Upper lobe of left lung (tissue), 6 donors: ENCODE measurements around the gene HAAO. TPM values are rescaled to one million over a fixed set of nuclear protein-coding genes. Genes with fewer than 3 reads are reported as not detected.

Experiments used
- ATAC-seq, 2 donors: fragments of 200-7000 bp; cut with Tn5 transposase; one replicate each; pipeline ENCODE4 v1.9.1; 2022; ENCODE audit warnings: mild to moderate bottlenecking in 2 of 2, moderate library complexity in 2 of 2; ENCODE audit not compliant: low FRiP score in 2 of 2
- DNase-seq, 2 donors: peaks; one replicate each; pipeline ENCODE4 v3.0.0-alpha.2; 2019 to 2020
- H3K27ac ChIP-seq, 4 donors: fragments of 200-600 bp; sonication (generic); one replicate each; pipeline ENCODE4 v1.5.1; 2016 to 2019
- H3K27me3 ChIP-seq, 4 donors: fragments of 200-600 bp; sonication (generic); one replicate each; pipeline ENCODE4 v1.5.1; 2017 to 2019
- H3K36me3 ChIP-seq, 4 donors: fragments of 200-600 bp; sonication (generic); one replicate each; pipeline ENCODE4 v1.5.1; 2016 to 2019
- H3K4me1 ChIP-seq, 4 donors: fragments of 200-600 bp; sonication (generic); one replicate each; pipeline ENCODE4 v1.5.1; 2018 to 2019
- H3K4me3 ChIP-seq, 4 donors: fragments of 200-600 bp; sonication (generic); one replicate each; pipeline ENCODE4 v1.5.1; 2017 to 2019; ENCODE audit warnings: mild to moderate bottlenecking in 2 of 4, moderate library complexity in 1 of 4
- H3K9me3 ChIP-seq, 4 donors: fragments of 200-600 bp; sonication (generic); one replicate each; pipeline ENCODE4 v1.5.1; 2018 to 2019
- CTCF ChIP-seq, 6 experiments: fragments of 450-650 bp in 4 of 6; fragments of 200-600 bp in 2 of 6; sonication (generic) in 2 of 6; IDR thresholded peaks; one replicate each; pipeline ENCODE4 v1.5.1; 2016 to 2019; ENCODE audit warnings: antibody characterized with exemption in 6 of 6
- EP300 ChIP-seq, 4 donors: sonication (generic); formaldehyde crosslinking; IDR thresholded peaks; one replicate each; pipeline ENCODE4 v1.5.1; 2017; ENCODE audit warnings: antibody characterized with exemption in 4 of 4, control low read depth in 2 of 4
- POLR2A ChIP-seq, 4 donors: fragments of 450-650 bp; IDR thresholded peaks; one replicate each; pipeline ENCODE4 v1.5.1; 2016 to 2017; ENCODE audit warnings: antibody characterized with exemption in 4 of 4, mild to moderate bottlenecking in 2 of 4
- POLR2AphosphoS5 ChIP-seq, 2 donors: sonication (generic); formaldehyde crosslinking; IDR thresholded peaks; one replicate each; pipeline ENCODE4 v1.5.1; 2017; ENCODE audit warnings: antibody characterized with exemption in 2 of 2
- WGBS, 2 donors: methylation state at CpG; one replicate each; pipeline ENCODE4 v1.1.5; 2017 to 2018; 5-methylcytosine and 5-hydroxymethylcytosine counted together
- total RNA-seq, 6 donors: library from RNA; depleted of rRNA in 4 of 6; stranded (reverse); fragments of >200 nt in 4 of 6; gene quantifications; one replicate each; pipeline versions ENCODE4 v1.1.0 to v1.2.1, GENCODE V29; 2016 to 2021
- donor health status: DM: no; HTN: no; CAD: no; lungs with moderate emphysema.
- donor health status: DM: no; HTN: yes; CAD: no; lungs with severe emphysema.

Gene HAAO
- total RNA-seq, 6 donors from 2014 or later, result 1.8 to 9.4 (median 7.1) TPM

- H3K27me3 ChIP-seq, result no peaks in the 10 kb centered on the region
- WGBS, 2 donors, result 48% methylated on average over 19 to 22 of the region's 22 CpGs
- H3K4me1 ChIP-seq, result peaks cover 9 to 20% (median 14%) of the 10 kb centered on the region in 4 donors
- no peak for TF ChIP-seq POLR2AphosphoS5 (IDR thresholded peaks at IDR 0.05)
- TF ChIP-seq EP300 (IDR thresholded peaks at IDR 0.05), result no peak
- no peak for TF ChIP-seq POLR2A (IDR thresholded peaks at IDR 0.05)
- TF ChIP-seq CTCF (IDR thresholded peaks at IDR 0.05), result no peak
- no peaks in the 10 kb centered on the region for H3K36me3 ChIP-seq
- H3K4me3 ChIP-seq, result peak overlapping the region in 3 of 4 donors; percentile 53 to 61 (median 53)
- peak overlapping the region; percentile 68 to 87 (median 78) for H3K27ac ChIP-seq
- ATAC-seq (no peak), DNase-seq (no peak)
- no peaks in the 10 kb centered on the region for H3K9me3 ChIP-seq
Observed at GRCh38 chr2:42793334-42794270, 1.2 kb upstream of the HAAO start.

- DNase-seq, result peak in 1 of 2 donors; percentile 48
- peak overlapping the region; percentile 68 to 87 (median 78) for H3K27ac ChIP-seq
- WGBS, 2 donors, result 13% methylated on average over 9 of the region's 18 CpGs; no CpG with 5 or more reads in 1 of the 2 donors
- peak overlapping the region; percentile 0 to 61 (median 53) for H3K4me3 ChIP-seq
- no peaks in the 10 kb centered on the region for H3K36me3 ChIP-seq
- H3K9me3 ChIP-seq, result no peaks in the 10 kb centered on the region
- peak; percentile 66 to 86 for ATAC-seq
- H3K27me3 ChIP-seq, result no peaks in the 10 kb centered on the region
- TF ChIP-seq POLR2AphosphoS5 (IDR thresholded peaks at IDR 0.05), result no peak
- TF ChIP-seq POLR2A (IDR thresholded peaks at IDR 0.05), result peak in 1 of 4 donors; percentile 34
- H3K4me1 ChIP-seq, result peaks cover 9 to 20% (median 14%) of the 10 kb centered on the region in 4 donors
Observed at GRCh38 chr2:42792087-42792582, 248 bp downstream of the HAAO start.

- Histone ChIP-seq H3K9me3 (no peaks in the 10 kb centered on the region), H3K27ac (peak overlapping the region in 2 of 4 donors; percentile 85 to 87), H3K27me3 (no peaks in the 10 kb centered on the region), H3K4me1 (peaks cover 9 to 20% (median 14%) of the 10 kb centered on the region in 4 donors), H3K4me3 (peak overlapping the region in 3 of 4 donors; percentile 53 to 61 (median 53)), H3K36me3 (no peaks in the 10 kb centered on the region)
- TF ChIP-seq POLR2A (IDR thresholded peaks at IDR 0.05) (no peak), EP300 (IDR thresholded peaks at IDR 0.05) (no peak), POLR2AphosphoS5 (IDR thresholded peaks at IDR 0.05) (no peak), CTCF (IDR thresholded peaks at IDR 0.05) (no peak)
- ATAC-seq, result no peak
- no peak for DNase-seq
- WGBS, 2 donors, result 80 to 91% methylated on average over 3 to 4 of the region's 4 CpGs
Observed at GRCh38 chr2:42791606-42792005, 777 bp downstream of the HAAO start.

GRCh38 chr2:42789751-42790150, 2.6 kb downstream of the HAAO start:
- peaks cover 9 to 20% (median 14%) of the 10 kb centered on the region in 4 donors for H3K4me1 ChIP-seq
- no peak overlapping the region for H3K27ac ChIP-seq
- WGBS, 2 donors, result 89 to 93% methylated on average over 2 of the region's 2 CpGs
- H3K27me3 ChIP-seq, result no peaks in the 10 kb centered on the region
- TF ChIP-seq EP300 (IDR thresholded peaks at IDR 0.05) (no peak), POLR2A (IDR thresholded peaks at IDR 0.05) (no peak)
- no peak for DNase-seq
- no peak overlapping the region for H3K4me3 ChIP-seq
- no peaks in the 10 kb centered on the region for H3K9me3 ChIP-seq
- no peaks in the 10 kb centered on the region for H3K36me3 ChIP-seq
- ATAC-seq, result no peak

GRCh38 chr2:42788882-42789281, 3.5 kb downstream of the HAAO start:
- H3K4me1 ChIP-seq, result peaks cover 9 to 20% (median 14%) of the 10 kb centered on the region in 4 donors
- H3K4me3 ChIP-seq, result no peak overlapping the region
- H3K9me3 ChIP-seq, result no peaks in the 10 kb centered on the region
- ATAC-seq (no peak), DNase-seq (no peak)
- H3K36me3 ChIP-seq, result no peaks in the 10 kb centered on the region
- H3K27ac ChIP-seq, result no peak overlapping the region
- TF ChIP-seq POLR2AphosphoS5 (IDR thresholded peaks at IDR 0.05) (no peak), CTCF (IDR thresholded peaks at IDR 0.05) (no peak), POLR2A (IDR thresholded peaks at IDR 0.05) (no peak), EP300 (IDR thresholded peaks at IDR 0.05) (no peak)
- no peaks in the 10 kb centered on the region for H3K27me3 ChIP-seq
- 67 to 78% methylated on average over 4 of the region's 4 CpGs for WGBS, 2 donors
